Kidney epithelial cell (primary cell): ENCODE data around the gene SLC34A1. TPM values are rescaled to one million over a fixed set of nuclear protein-coding genes. Genes with fewer than 3 reads are reported as not detected.
"Not testable (repeated sequence)": the region's sequence is repeated elsewhere in the genome, so short reads cannot be mapped to it uniquely, and the experiment has no call there.

ENCODE experiments used
- DNase-seq: peaks from one replicate; pipeline ENCODE4 v3.0.0-alpha.2; 2010; ENCODE audit warnings: low read depth
- H3K27me3 ChIP-seq: 2 replicates; pipeline ENCODE4 v1.6.0; 2011; ENCODE audit warnings: low read length; ENCODE audit not compliant: control insufficient read depth, insufficient read depth
- H3K36me3 ChIP-seq: 2 replicates; pipeline ENCODE4 v1.5.1; 2011; ENCODE audit warnings: low read length; ENCODE audit not compliant: control insufficient read depth, insufficient read depth
- H3K4me3 ChIP-seq: 2 replicates; pipeline ENCODE4 v1.5.1; 2011; ENCODE audit warnings: low read depth, mild to moderate bottlenecking, control low read depth, low read length
- total RNA-seq: library from RNA; depleted of rRNA; stranded (reverse); fragments of >200 nt; gene quantifications from 2 replicates; pipeline ENCODE4 v1.2.3, GENCODE V29; 2015
- TF ChIP-seq, protein P1 (sequence below): IDR thresholded peaks from 2 replicates; pipeline ENCODE4 v1.5.1; 2011; ENCODE audit warnings: mild to moderate bottlenecking, moderate library complexity, low read length, control low read depth, inconsistent platforms; ENCODE audit not compliant: insufficient read depth, poor library complexity, severe bottlenecking

Gene SLC34A1
- total RNA-seq, 1 donor from 2014 or later: not detected

DNA sequence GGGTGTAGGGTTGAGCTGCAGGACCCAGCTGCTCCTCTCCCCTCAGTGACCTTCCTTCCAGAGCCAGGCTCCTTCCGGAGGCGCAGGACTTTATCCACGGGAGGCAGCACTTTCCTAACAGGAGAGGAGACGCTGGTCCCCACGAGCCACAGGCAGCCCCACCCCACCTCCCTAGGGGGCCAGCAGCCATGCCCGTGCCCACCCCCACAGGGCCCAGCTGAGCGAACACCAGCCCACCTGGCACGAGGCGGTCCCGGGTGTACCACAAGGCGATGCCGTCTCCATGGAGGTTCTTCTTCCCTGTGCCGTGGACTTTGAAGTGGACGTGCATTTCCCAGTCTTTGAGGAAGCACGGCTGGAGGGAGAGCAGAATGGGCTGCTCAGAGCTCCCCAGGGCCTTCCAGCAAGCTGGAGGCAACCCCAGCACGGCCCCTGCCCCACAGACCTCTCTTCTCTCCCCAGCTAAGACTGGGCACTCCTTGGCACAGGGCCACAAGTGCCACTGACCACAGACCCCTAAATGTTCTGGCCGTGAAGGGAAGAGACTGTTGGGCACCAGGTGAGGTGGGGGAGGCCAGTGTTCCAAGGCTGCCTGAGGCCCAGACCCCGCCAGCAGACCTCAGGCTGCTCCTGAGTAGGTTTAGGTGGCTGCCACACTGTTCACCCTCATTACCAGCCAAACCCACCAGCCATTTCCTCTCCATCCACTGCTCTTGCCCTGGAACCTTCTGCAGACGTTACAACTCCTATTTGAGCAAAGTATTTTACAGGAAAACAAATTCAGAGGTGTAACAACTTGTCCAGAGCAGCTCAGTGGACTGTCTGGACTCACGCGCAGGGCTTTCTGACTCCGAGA lies 45.8 kb upstream of the SLC34A1 start:
- Histone ChIP-seq H3K36me3 (peaks cover 4% of the 10 kb centered on the region), H3K27me3 (no peaks in the 10 kb centered on the region), H3K4me3 (no peak overlapping the region)
- no peak for DNase-seq
- TF ChIP-seq, protein P1, sequence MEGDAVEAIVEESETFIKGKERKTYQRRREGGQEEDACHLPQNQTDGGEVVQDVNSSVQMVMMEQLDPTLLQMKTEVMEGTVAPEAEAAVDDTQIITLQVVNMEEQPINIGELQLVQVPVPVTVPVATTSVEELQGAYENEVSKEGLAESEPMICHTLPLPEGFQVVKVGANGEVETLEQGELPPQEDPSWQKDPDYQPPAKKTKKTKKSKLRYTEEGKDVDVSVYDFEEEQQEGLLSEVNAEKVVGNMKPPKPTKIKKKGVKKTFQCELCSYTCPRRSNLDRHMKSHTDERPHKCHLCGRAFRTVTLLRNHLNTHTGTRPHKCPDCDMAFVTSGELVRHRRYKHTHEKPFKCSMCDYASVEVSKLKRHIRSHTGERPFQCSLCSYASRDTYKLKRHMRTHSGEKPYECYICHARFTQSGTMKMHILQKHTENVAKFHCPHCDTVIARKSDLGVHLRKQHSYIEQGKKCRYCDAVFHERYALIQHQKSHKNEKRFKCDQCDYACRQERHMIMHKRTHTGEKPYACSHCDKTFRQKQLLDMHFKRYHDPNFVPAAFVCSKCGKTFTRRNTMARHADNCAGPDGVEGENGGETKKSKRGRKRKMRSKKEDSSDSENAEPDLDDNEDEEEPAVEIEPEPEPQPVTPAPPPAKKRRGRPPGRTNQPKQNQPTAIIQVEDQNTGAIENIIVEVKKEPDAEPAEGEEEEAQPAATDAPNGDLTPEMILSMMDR: no peak

DNA sequence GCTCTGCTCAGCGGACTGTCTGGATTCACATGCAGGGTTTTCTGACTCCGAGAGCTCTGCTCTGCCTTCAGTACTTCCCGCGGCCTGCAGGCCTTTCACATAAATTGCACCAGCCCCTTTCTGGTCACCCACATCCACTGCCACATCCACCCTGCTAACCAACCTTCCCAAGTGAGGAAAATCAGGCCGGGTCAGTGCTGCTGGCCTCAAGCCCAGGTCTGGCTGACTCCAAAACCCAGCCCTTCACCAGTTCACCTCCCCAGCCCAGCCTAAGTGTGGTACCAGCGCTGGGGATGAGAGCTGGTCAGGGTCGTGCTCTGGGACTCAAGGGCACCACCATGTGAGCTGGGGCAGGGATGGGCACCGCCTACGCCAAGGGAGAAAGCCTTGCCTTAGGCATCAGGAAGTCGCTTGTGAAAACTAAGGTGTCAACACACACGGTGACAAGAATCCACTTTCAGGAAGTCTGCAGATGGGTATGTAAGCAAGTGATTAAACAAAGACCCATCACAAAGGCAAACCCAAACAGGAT lies 45.1 kb upstream of the SLC34A1 start:
- Histone ChIP-seq H3K36me3 (peaks cover 4% of the 10 kb centered on the region), H3K27me3 (no peaks in the 10 kb centered on the region), H3K4me3 (no peak overlapping the region)
- no peak for DNase-seq
- TF ChIP-seq, protein P1: no peak

DNA sequence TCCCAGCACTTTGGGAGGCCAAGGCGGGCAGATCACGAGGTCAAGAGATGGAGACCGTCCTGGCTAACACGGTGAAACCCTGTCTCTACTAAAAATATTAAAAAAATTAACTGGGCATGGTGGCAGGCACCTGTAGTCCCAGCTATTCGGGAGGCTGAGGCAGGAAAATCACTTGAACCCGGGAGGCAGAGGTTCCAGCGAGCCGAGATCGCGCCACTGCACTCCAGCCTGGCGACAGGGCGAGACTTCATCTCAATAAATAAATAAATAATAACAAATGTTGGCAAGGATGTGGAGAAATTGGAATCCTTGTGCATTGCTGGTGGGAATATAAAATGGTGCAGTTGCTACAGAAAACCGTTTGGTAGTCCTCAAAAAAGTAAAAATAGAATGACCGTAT lies 41.2 kb upstream of the SLC34A1 start:
- not testable (repeated sequence) for H3K36me3 ChIP-seq, H3K27me3 ChIP-seq, DNase-seq, H3K4me3 ChIP-seq

DNA sequence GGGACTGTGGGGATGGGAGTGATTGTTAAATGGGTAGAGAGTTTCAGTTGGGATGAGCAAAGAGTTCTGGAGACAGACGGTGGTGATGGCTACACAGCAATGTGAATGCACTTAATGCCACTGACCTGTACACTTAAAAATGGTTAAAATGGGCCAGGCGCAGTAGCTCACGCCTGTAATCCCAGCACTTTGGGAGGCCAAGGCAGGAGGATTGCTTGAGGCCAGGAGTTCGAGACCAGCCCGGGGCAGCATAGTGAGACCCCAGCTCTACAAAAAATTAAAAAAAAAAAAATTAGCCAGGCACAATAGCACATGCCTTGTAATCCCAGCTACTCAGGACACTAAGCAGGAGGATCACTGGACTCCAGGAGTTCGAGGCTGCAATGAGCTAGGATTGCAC lies 40.5 kb upstream of the SLC34A1 start:
- DNase-seq: no peak
- TF ChIP-seq, protein P1: no peak

DNA sequence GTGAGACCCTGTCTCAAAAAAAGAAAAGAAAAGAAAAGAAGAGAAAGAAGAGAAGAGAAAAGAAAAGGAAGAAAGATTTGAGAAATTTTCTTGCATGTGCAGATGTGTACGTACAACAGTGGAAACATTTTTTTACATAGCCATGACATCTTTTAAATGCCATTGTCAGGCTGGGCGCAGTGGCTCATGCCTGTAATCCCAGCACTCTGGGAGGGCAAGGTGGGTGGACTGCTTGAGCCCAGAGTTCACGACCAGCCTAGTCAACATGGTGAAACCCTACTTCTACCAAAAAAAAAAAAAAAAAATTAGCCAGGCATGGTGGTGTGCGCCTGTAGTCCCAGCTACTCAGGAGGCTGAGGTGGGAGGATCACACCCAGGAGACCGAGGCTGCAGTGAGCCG lies 39.3 kb upstream of the SLC34A1 start:
- Histone ChIP-seq H3K4me3 (no peak overlapping the region), H3K27me3 (no peaks in the 10 kb centered on the region), H3K36me3 (no peaks in the 10 kb centered on the region)
- TF ChIP-seq, protein P1: no peak
- no peak for DNase-seq

More for the DNA sequence above, 40.5 kb upstream of the SLC34A1 start:
- no peaks in the 10 kb centered on the region for H3K27me3 ChIP-seq
- peaks cover 1% of the 10 kb centered on the region for H3K36me3 ChIP-seq
- H3K4me3 ChIP-seq: no peak overlapping the region

DNA sequence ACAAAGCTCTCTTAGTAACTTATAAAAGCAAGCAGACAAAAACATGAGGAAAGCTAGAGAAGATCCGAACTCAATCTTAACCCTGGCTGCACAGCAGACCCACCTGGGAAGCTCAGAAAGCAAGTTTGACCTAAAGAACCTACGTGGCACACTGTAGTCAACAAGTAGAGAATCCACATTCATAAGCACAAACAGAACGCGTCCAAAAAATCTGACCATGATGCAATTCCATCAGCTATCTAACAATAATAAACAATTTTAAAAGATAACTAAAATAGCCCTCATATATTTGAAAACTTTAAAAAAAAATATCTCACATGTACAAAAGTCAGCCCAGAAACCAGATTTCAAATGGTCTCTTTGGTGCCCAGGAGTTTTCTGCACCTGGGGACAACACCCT lies 37.4 kb upstream of the SLC34A1 start:
- Histone ChIP-seq H3K36me3 (no peaks in the 10 kb centered on the region), H3K4me3 (no peak overlapping the region), H3K27me3 (no peaks in the 10 kb centered on the region)
- TF ChIP-seq, protein P1: no peak
- no peak for DNase-seq
